GM18951 (cell line): ENCODE data around the gene EPHA2.

Source experiments
- POLR2A ChIP-seq: IDR thresholded peaks from 4 replicates; pipeline ENCODE4 v1.6.1; 2011; ENCODE audit warnings: mild to moderate bottlenecking; ENCODE audit not compliant: insufficient read length, insufficient read depth; ENCODE audit errors: extremely low read depth
- in situ Hi-C: fragments of 300-500 bp; cut with MboI; formaldehyde crosslinking; loops from one replicate; pipeline ENCODE4 v1.12.0; 2022; ENCODE audit warnings: low sequenced_read_pairs, mixed read lengths, inconsistent platforms; ENCODE audit not compliant: unreplicated experiment

Gene EPHA2

DNA sequence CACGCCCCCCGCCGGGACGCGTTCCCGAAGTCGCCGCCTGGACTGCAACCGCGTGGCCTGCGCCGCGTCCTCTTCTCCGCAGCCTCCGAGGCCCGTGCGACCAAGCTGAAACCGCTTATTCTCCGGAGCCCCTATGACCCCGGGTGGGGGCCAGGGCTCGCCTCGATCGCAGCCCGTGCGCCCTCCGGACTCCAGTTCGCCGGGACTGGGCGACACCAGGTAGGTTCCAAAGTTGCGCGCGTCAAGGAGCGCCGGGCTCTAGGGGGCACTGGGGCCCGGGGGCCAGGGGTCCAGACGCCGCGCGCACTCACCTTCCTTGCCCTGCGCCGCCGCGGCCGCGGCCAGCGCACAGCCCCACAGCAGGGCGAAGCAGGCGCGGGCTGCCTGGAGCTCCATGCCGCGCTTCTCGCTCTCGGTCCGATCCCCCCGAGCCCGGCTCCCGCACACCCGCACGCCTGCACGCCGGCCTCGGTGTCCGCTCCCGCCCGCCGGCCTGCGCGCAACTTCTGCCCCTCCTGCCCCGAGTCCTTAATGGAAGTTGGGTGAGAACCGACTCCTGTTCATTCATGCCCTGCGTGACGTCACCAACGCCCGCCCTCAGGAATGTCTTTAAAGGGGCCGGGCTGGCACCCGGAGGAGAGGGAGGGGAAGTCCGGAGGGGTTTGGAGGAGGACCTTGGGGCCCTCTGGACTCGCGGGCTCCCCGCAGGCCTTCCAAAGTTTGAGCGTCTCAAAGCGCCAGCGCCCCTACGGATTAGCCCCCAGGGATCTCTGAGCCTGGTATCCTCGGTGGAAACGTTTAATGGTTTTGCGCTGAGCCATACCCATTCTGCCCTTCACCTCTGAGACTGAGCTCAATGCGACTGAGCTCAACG is at the start of gene EPHA2:
Gene EPHA2 (minus strand): TSS at position 533 of the 874 bp plus-strand sequence. CDS start 137 bp downstream, at position 396.
- no peak for TF ChIP-seq POLR2A
- in situ Hi-C loops, result no loop called here

DNA sequence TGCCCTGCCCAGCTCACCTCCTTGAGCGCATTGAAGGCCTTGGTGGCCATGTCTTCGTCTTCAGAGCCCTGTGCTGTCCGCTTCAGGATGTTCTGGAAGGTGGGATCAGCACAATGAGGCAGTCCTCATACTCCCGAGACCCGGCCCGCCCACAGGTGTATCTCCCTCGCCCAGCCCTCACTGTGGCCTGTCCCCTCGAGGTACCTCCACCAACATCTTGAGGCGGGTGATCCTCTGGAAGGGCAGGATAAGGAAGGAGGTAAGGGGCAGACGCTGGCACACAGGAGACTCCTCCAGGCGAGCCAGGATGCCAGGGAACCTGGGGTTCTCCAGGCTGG is 49.4 kb upstream of the EPHA2 start:
- in situ Hi-C loops, result no loop called here
- TF ChIP-seq POLR2A, result no peak

DNA sequence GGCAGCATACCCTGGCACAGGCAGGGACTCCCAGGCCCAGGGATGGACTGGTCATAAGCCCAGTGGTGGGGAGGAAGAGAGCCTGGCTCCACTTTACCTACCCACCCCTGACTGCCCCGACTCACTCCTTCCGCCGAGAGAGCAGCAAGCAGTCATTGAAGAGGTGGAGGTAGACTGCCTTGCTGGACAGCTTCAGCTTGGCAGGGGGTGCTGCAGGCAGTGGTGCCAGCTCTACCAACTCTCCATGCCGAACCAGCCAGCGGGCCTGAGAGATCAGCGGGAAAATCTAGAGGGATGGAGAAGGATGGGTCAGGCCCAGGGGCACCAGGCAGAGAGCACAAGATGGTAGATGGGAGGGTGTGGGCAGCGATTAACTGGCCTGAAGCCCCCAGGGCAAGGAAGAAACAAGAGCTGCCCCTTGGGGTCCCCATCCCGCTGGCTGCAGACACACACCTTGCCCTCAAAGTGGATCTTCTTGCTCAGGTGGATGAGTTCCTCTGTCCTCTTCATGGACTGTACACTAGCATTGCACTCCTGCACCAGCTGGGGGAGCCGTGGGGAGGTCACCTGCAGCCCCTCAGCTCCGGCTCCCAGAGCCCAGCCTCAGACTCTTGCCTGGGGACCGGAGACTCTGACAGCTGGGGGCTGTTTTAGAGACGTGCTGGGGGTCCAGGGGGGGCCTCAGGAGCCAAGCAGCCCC is 48.9 kb upstream of the EPHA2 start:
- TF ChIP-seq POLR2A, result no peak
- in situ Hi-C loops, result no loop called here

DNA sequence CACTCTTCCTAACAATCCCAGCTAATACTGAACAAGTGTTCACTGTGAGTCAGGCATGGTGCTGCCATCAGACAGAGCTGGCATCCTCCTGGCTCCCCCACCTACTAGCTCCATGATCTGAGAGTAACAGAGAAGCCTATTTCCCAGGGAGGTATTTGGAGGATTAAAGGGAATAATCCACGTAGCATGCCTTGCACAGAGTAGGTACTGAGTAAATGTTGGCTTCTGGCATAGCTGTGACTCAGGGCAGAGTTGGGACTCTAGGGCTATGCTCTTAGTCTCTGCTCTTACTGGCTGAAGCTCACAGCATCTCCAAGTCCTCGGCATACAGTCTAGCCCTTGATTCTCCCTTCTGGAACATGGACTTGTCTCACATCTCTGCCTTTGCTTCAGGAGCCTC is 48.3 kb upstream of the EPHA2 start:
- in situ Hi-C loops, result no loop called here
- TF ChIP-seq POLR2A, result no peak

GRCh38 chr1:16203550-16203949 is 47.7 kb upstream of the EPHA2 start:
- no peak for TF ChIP-seq POLR2A
- in situ Hi-C loops, result no loop called here

DNA sequence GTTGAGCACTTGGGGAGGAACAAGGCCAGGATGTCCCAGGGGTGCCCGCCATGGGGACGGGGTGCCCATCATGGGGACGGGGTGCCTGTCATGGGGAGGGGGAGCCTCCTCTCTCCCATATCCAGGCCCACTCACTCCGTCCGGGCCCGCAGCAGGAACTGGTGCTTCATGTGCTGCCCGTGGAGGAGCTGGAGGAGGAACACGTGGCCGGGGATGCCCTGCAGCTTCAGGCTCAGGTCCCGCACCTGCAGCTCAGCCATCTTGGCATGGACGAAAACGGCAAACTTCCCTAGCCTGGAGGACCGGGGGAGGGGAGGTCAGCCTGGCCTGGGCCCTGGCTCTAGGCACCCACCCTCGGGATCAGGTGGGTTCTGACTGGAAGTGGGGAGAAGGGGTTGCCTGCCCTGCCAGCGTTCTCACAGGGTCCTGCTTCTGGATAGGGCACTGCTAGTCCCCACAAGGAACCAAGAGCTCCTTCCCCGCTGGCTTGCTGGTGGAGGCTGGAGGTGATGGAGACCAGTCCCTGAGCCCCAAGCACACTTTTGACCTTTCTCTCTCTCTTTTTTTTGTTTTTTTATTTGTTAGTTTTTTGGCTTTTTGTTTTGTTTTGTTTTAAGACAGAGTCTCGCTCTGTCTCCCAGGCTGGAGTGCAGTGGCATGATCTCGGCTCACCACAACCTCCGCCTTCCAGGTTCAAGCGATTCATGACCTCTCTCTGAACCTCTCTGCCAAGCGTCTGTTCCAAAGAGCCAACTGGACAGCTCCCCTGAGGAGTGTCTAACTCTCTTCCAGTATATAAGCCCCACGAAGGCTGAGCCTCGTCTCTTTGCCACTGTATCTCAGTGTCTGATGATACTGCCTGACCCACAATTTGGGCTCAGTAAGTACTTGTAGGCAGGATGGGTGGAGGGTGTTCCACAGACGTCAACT is 46.7 kb upstream of the EPHA2 start:
- in situ Hi-C loops, result no loop called here
- TF ChIP-seq POLR2A, result no peak

DNA sequence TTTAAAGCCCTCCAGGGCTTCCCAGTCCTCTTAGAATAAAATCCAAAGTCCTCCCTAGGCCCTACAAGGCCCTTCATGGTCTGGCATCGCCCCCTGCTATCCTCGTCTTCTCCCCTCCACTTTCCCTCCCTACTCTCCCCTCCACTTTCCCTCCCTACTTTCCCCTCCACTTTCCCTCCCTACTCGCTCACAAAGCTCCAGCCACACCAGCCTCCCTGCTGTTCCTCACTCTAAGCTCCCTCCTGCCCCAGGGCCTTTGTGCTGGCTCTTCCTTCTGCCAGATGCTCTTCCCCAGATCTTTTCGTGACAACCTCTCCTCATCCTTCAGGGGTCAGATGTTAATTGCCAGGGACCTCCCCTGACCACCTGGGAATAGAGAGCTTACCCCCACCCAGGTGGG is 43.8 kb upstream of the EPHA2 start:
- no peak for TF ChIP-seq POLR2A
- in situ Hi-C loops, result loop anchor here (10.0 to 25.0 kb wide), 2 partner anchors 105 to 387 kb away; partner anchors contain the start of gene UQCRHL

DNA sequence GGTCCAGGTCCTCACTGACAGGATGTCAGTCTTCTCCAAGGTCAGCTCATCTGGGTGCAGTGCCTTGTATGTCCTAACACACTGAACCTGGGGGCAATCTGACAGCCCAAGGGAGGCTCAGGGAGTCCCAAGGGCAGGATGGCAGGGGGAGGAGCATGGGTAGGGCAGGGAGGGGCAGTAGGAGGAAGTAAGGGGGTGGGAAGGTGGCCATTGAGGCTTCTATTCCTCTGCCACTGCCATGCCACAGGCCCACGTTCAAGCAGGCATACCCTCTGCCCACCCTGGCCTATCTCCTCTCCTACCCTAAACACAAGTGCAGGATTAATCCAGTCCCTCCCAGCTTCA is 43.3 kb upstream of the EPHA2 start:
- in situ Hi-C loops, result loop anchor here (10.0 to 25.0 kb wide), 2 partner anchors 104 to 387 kb away; partner anchors contain the start of gene UQCRHL
- no peak for TF ChIP-seq POLR2A

- no peak for TF ChIP-seq POLR2A
- in situ Hi-C loops, result loop anchor here (10.0 to 25.0 kb wide), 2 partner anchors 104 to 386 kb away; partner anchors contain the start of gene UQCRHL
Observed at GRCh38 chr1:16198444-16199156, 42.7 kb upstream of the EPHA2 start.

DNA sequence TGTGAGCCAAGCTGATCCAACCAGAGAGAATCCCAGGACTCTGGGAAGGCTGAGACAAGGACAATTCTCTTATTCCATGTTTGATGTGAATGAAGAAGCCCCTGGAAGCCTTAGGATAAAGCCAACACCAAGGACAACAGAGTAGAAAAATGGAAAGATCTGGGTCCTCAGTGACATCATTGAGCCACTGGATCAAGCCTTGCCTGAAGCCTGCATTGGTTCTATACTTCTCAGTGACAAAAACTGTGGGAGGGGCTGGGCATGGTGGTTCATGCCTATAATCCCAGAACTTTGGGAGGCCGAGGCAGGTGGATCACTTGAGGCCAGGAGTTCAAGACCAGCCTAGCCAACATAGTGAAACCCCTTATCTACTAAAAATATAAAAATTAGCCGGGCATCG is 41.0 kb upstream of the EPHA2 start:
- in situ Hi-C loops, result loop anchor here (10.0 to 25.0 kb wide), 2 partner anchors 102 to 385 kb away; partner anchors contain the start of gene UQCRHL

GRCh38 chr1:16196139-16196538 is 40.3 kb upstream of the EPHA2 start:
- in situ Hi-C loops, result loop anchor here (10.0 to 25.0 kb wide), 2 partner anchors 101 to 384 kb away; partner anchors contain the start of gene UQCRHL

More for the DNA sequence above, 41.0 kb upstream of the EPHA2 start:
- no peak for TF ChIP-seq POLR2A

DNA sequence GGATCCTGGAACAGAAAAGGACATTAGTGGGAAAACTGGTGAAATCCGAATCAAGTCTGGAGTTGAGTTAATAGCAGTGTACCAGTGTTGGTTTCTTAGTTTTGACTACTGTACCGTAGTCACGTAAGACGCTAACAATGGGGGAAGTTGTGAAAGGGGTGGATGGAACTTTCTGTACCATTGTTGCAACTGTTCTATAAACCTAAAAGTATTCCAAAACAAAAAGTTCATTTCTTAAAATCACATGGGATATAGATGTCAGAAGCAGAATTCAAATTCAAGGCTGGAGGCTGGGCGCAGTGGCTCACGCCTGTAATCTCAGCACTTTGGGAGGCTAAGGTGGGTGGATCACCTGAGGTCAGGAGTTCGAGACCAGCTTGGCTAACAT is 39.6 kb upstream of the EPHA2 start:
- no peak for TF ChIP-seq POLR2A
- in situ Hi-C loops, result loop anchor here (10.0 to 25.0 kb wide), 2 partner anchors 101 to 383 kb away; partner anchors contain the start of gene UQCRHL
